Transverse colon (tissue), 3 donors: ENCODE results near the gene H6PD.

ENCODE experiments used
- CTCF ChIP-seq, 5 experiments: fragments of 200-600 bp in 3 of 5; fragments of 450-650 bp in 2 of 5; sonication (generic) in 3 of 5; IDR thresholded peaks; 1 replicate in 2 of 5; 2 replicates in 3 of 5; pipeline ENCODE4 v1.5.1; 2016 to 2017; ENCODE audit warnings: antibody characterized with exemption in 5 of 5, inconsistent platforms in 3 of 5, mild to moderate bottlenecking in 2 of 5, moderate library complexity in 1 of 5
- EP300 ChIP-seq: sonication (generic); formaldehyde crosslinking; IDR thresholded peaks from one replicate; pipeline ENCODE4 v1.6.1; 2017; ENCODE audit warnings: antibody characterized with exemption, low read depth
- POLR2A ChIP-seq: fragments of 450-650 bp; IDR thresholded peaks from one replicate; pipeline ENCODE4 v1.6.1; 2016; ENCODE audit warnings: antibody characterized with exemption, mild to moderate bottlenecking, moderate library complexity

GRCh38 chr1:9281071-9281827, 46.7 kb downstream of the H6PD start:
- TF ChIP-seq POLR2A (no peak), EP300 (no peak), CTCF (IDR thresholded peaks at IDR 0.05) (no peak)
